Fibroblast of villous mesenchyme (primary cell): ENCODE results near the gene CATSPERB. TPM values are rescaled to one million over a fixed set of nuclear protein-coding genes. Genes with fewer than 3 reads are reported as not detected.
"Not testable (repeated sequence)": the region's sequence is repeated elsewhere in the genome, so short reads cannot be mapped to it uniquely, and the experiment has no call there.

Experiments
- DNase-seq: peaks from one replicate; pipeline ENCODE4 v3.0.0-alpha.2; 2010; ENCODE audit warnings: low read depth
- H3K4me3 ChIP-seq: 2 replicates; pipeline ENCODE4 v1.5.1; 2011; ENCODE audit warnings: low read depth, mild to moderate bottlenecking, low read length
- CTCF ChIP-seq: IDR thresholded peaks from 2 replicates; pipeline ENCODE4 v1.5.1; 2012; ENCODE audit warnings: low read depth, mild to moderate bottlenecking, low read length; ENCODE audit not compliant: insufficient read depth
- total RNA-seq: library from RNA; depleted of rRNA; stranded (reverse); fragments of >200 nt; gene quantifications from 2 replicates; pipeline ENCODE4 v1.2.3, GENCODE V29; 2012

CATSPERB gene
- total RNA-seq, 1 donor: under 0.01 TPM

- DNase-seq: no peak
- H3K4me3 ChIP-seq: no peak overlapping the region
- no peak for TF ChIP-seq CTCF
Observed at GRCh38 chr14:91595736-91596135, 136.2 kb downstream of the CATSPERB start.

GRCh38 chr14:91593957-91594356, 137.9 kb downstream of the CATSPERB start:
- DNase-seq, H3K4me3 ChIP-seq: not testable (repeated sequence)

GRCh38 chr14:91586410-91586809, 145.5 kb downstream of the CATSPERB start:
- H3K4me3 ChIP-seq: no peak overlapping the region
- DNase-seq: no peak
- TF ChIP-seq CTCF: no peak

- no peak for DNase-seq
- no peak for TF ChIP-seq CTCF
- H3K4me3 ChIP-seq: no peak overlapping the region
Observed at GRCh38 chr14:91585856-91586255, 146.0 kb downstream of the CATSPERB start.

GRCh38 chr14:91582761-91583160, 149.1 kb downstream of the CATSPERB start:
- DNase-seq: no peak
- no peak overlapping the region for H3K4me3 ChIP-seq
- TF ChIP-seq CTCF: no peak

GRCh38 chr14:91580876-91581577, 150.9 kb downstream of the CATSPERB start:
- TF ChIP-seq CTCF: no peak
- DNase-seq: no peak
- H3K4me3 ChIP-seq: no peak overlapping the region

- DNase-seq: no peak
- TF ChIP-seq CTCF: no peak
- no peak overlapping the region for H3K4me3 ChIP-seq
Observed at GRCh38 chr14:91577632-91578233, 154.2 kb downstream of the CATSPERB start.
